HepG2 (cell line): ENCODE results near the gene PCSK7.

ENCODE experiments used
- RELA ChIP-seq: sonication (generic); formaldehyde crosslinking; IDR thresholded peaks from 2 replicates; pipeline ENCODE4 v1.4.0; 2020; ENCODE audit warnings: missing genetic modification reagents
- TCF7L2 ChIP-seq: IDR thresholded peaks from 2 replicates; pipeline ENCODE4 v1.6.1; 2011; ENCODE audit warnings: mild to moderate bottlenecking, low read depth, low read length, moderate library complexity
- ZMYM3 ChIP-seq: sonication (generic); formaldehyde crosslinking; IDR thresholded peaks from 2 replicates; pipeline ENCODE4 v1.5.1; 2020; ENCODE audit warnings: mild to moderate bottlenecking, missing genetic modification reagents
- ZNF292 ChIP-seq: sonication (generic); formaldehyde crosslinking; IDR thresholded peaks from 2 replicates; pipeline ENCODE4 v1.8.1; 2022; ENCODE audit warnings: mild to moderate bottlenecking, low read depth, missing genetic modification reagents, borderline replicate concordance
- TF ChIP-seq, protein P1 (sequence below): sonication (generic); formaldehyde crosslinking; IDR thresholded peaks from 2 replicates; pipeline ENCODE4 v1.5.0; 2020; ENCODE audit warnings: mild to moderate bottlenecking, missing genetic modification reagents, moderate library complexity
- TF ChIP-seq, protein P2 (sequence below): sonication (generic); formaldehyde crosslinking; IDR thresholded peaks from 2 replicates; pipeline ENCODE4 v1.5.1; 2020; ENCODE audit warnings: missing genetic modification reagents, mild to moderate bottlenecking, borderline replicate concordance

DNA sequence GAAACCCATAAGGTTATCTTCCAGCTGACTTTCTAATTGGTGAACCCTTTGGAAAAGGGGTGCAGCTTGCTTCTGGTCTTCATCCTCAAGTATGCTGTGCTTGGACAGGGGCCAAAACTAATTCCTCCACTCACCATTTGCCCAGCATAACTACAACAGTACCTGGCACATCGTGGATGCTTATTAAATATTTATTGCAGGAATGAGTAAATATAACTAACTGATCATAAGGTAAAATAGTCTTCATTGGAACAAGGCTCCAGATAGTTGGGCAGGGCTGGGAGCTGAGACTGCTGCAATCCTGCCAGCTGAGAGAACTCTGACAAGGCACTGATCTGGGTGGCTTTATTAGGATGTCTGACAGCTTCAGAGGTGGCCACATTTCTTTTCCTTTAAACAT is 55.7 kb downstream of the PCSK7 start:
- TF ChIP-seq RELA (CRISPR knock-in tag) (no peak), ZNF292 (no peak), ZMYM3 (CRISPR knock-in tag) (no peak), TCF7L2 (no peak)
- TF ChIP-seq, protein P1, sequence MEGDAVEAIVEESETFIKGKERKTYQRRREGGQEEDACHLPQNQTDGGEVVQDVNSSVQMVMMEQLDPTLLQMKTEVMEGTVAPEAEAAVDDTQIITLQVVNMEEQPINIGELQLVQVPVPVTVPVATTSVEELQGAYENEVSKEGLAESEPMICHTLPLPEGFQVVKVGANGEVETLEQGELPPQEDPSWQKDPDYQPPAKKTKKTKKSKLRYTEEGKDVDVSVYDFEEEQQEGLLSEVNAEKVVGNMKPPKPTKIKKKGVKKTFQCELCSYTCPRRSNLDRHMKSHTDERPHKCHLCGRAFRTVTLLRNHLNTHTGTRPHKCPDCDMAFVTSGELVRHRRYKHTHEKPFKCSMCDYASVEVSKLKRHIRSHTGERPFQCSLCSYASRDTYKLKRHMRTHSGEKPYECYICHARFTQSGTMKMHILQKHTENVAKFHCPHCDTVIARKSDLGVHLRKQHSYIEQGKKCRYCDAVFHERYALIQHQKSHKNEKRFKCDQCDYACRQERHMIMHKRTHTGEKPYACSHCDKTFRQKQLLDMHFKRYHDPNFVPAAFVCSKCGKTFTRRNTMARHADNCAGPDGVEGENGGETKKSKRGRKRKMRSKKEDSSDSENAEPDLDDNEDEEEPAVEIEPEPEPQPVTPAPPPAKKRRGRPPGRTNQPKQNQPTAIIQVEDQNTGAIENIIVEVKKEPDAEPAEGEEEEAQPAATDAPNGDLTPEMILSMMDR (CRISPR knock-in tag), result no peak
- TF ChIP-seq, protein P2, sequence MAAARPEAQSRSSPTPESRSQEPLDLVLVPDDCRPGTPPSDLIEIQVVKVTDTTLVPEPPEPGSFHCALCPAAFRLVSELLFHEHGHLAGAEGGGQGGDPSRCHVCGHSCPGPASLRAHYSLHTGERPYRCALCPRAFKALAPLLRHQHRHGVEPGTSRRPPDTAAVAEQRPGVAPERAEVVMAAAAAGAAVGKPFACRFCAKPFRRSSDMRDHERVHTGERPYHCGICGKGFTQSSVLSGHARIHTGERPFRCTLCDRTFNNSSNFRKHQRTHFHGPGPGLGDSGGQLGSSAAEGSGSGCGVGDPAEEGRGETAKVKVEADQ (CRISPR knock-in tag), result no peak
